Measurements from ENCODE around the gene WWC1.
"Not testable (repeated sequence)": the region's sequence is repeated elsewhere in the genome, so short reads cannot be mapped to it uniquely, and the experiment has no call there.

WWC1 gene

GRCh38 chr5:168339109-168339771, 47.8 kb downstream of the WWC1 start:
- no peak for DNase-seq

GRCh38 chr5:168339772-168340140, 48.3 kb downstream of the WWC1 start:
- DNase-seq: not testable (repeated sequence)

- DNase-seq: no peak
These were observed 49.0 kb downstream of the WWC1 start for GRCh38 chr5:168340487-168340886.

GRCh38 chr5:168341178-168341577, 49.7 kb downstream of the WWC1 start:
- DNase-seq: no peak

DNA sequence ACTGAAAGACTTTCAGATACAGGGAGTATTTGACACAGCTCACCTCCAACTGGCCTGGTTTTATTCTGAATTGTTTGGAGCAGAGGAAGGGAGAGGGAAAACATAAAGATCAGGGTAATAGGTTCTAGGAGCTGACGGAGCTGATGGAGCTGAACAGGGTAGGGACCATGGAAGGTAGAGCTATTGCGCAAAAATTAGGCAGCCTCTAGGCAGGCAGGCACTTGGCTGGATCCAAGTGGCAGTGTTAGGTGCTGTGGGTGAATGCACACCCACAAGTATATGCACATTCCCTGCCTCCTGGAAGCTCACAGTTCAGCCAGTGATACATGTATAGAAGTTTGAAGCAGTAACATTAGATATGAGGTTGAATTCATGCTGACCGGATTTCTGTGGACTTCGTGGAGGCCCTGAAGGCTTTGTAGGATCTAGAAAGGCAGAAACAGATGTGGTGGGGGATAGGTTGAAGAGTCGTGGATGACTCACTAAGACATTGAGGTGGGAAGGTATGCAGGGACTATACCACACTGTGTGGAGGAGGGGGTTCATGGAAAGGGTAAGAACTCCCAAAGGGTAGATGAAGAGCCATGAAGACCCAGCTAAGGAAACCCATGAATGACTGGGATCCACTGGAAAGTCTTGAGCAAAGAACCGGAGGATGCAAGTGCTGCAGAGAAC, 50.8 kb downstream of the WWC1 start:
- DNase-seq: no peak

DNA sequence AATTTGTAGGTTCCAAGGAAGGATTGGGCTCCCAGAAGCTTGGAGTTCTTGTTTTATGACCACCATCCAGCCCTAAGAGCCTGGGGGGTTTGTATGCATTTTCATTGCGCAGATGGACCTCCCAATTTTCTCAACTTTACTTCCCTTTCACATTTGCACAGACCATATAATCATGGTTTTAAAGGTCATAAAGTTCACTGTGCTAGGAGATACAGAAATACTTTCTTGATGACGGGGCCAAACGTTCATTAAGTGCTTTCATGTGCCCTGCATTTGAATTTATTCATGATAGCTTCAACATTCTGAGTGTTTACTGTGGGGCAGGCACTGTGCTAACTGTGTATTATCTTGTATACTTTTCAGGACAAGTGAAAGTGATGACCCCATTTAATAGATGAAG, 51.5 kb downstream of the WWC1 start:
- no peak for DNase-seq

DNA sequence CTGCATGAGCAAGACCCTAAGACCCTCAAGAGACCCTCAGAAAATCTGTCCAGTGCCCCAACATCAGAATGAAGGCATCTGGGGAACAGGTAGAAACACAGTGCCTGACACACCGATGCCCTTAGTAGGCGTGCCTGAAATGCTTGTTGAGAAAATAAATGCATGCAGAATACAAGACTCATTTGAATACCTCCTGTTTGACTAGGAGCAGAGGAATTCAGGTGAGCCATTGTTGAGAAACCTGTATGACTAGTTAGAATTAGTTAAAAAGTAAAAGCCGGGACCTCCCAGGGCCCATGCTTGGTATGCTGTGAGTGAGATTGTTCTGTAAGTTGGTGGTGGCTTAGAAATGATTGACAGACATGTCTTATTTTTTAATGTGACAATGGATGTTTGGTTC, 55.0 kb downstream of the WWC1 start:
- no peak for DNase-seq

- no peak for DNase-seq
These were observed 56.1 kb downstream of the WWC1 start for GRCh38 chr5:168347368-168348083.

GRCh38 chr5:168348084-168348414, 56.6 kb downstream of the WWC1 start:
- no peak for DNase-seq

DNA sequence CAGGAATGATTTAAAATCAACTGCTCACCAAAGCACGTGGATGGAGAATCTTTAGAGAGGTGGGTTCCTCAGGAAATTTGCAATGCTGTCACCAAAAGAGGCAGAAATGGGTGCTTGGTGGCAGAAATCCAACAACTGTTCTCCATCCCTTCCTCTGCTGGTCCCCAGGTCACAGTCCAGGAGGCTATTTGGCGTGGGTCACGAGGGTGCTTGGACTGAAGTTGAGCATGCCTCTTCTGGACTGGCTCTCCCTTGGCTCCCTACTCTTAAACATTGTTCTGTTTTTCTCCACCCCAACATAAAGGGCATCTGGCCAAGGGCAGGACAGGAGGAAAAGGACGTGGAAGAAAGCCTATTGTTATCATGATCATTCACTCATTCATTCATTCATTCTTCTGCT, 58.9 kb downstream of the WWC1 start:
- DNase-seq: no peak

DNA sequence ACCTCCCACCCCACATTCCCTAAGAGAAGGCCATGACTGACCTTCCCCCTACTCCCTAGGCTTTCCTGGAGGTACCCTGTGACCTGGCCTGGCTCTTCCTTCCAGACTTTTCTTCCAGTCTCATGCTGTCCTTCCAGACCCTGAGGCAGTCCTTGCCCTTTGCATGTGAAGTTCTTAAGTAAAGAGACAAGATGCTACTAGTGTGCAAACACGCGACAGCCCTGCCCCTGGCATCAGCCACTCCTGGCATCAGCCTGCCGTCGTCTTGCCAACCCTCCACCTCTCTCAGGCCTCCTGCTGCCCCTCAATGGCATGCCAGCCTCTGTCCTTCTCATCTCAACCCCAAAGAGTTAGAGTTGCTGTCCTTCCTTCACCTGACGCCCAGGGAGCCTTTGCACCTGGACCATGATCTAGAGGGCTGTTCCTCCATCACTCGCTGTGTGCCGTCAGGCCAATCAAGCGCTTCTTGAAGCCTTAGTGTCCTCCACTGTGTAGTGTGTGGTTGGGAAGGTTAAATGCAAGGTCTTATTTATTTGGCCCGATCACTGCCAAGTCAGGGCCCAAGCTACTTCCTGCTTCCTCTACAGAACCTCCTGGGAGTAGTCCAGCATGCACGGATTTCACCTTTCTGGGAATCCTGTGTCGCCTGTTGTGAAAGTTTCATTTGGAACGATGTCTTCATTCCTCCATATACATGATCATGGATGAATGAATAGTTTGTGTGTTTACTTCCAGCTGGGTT, 61.9 kb downstream of the WWC1 start:
- DNase-seq: no peak

DNA sequence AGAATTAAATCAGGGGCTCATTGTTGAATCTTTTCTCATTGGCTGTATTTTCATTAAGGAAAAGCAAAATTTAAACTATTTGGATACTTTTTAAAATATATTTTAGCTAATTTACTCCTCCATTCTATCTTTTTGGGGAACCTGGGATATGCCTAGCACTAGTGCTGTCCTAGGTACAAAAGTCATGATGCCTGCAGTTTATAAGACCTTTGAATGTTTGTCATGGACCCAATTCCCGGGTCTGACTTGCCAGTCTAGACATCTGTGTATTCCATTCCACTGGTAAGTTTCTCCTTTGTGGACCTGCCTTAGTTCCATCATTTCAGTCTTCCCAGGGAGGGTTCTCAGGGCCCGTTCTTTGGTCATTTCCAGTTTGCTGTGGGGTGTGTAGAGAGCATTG, 63.0 kb downstream of the WWC1 start:
- no peak for DNase-seq

DNA sequence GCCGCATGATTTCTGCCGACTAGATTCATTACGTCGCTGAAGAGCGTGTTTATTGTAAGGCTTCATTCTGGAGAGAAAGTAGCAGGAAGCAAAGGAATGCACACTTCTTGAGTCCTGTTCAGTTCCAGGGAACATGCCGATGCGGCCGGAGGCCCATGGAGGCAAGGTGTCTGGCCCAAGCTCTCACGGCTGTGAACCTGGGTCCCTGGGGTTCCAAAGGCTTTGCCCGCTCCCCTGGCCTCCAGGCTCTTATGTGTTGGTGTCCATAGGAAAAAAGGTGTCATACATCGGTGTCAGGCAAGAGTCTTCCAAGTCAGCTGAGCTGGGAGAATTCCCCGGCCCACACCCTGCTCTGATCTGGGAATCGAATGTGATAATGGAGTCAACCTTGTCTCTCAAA, 64.7 kb downstream of the WWC1 start:
- DNase-seq: no peak

DNA sequence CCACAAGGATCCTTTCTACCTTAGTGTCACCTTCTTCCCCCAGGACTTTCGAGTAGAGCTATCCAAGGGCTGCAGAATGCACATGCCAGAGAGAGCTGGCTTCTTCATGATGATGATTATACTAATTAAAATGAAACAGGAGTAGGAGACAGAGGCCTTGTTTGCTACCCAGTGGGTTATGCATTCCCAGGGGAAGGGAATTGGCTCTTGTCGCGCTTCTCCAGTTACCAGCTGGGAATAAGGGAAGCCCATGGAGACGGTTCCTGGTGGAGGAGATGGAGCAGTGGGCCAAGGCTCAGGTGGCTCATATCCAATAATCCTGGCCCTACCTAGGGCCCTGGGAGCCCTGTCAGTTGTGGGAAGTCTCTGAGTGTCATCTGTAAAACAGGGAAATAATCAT, 65.1 kb downstream of the WWC1 start:
- no peak for DNase-seq

DNA sequence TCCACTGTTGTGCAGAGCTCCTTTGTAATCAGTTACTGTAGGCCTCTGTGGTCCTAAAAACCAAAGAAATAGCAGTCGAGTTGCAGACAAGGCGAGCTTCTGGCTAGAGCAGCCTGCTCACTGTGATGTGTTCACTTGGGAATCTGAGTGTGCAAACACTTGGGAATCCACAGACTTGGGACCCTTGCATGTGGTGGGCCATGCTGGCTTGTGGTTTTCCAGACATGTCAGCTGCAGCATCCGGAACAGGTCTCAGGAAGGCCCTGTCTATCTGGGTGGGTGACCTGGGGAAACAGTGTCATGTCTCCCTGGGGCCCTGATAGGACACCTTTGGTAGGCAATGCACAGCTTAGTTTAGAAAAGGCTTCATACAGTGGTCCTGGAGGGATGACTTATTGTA, 66.4 kb downstream of the WWC1 start:
- no peak for DNase-seq

DNA sequence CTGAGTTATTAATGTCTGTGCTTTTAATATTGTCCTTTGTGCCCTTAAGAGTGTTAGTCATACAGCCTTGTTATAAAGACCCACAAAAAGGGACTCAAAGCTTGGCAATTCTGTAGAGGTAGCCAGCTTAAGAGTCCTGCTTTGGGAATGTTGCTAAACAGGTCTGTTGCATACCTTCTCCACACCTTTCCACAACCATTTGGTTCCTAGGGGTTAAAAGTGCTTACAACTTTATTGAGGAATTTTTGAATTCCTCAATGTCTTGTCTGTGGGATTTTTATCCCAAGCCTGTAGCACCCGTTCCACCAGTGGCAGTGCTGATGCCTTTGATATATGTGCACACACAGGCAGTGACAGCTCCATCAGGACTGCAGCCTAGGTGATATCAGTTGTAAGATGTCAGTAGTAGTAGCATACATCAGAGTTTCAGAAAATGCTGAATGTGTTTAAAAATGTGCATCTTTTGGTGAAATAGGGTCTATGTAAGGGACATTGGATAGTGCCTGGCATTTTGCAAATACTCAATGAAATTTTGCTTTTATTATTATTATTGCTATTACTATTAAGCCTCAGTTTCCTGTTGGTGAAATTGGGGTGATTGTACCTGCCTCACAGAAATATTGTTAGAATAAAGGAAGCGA, 68.5 kb downstream of the WWC1 start:
- no peak for DNase-seq

GRCh38 chr5:168360521-168361285, 69.3 kb downstream of the WWC1 start:
- no peak for DNase-seq

DNA sequence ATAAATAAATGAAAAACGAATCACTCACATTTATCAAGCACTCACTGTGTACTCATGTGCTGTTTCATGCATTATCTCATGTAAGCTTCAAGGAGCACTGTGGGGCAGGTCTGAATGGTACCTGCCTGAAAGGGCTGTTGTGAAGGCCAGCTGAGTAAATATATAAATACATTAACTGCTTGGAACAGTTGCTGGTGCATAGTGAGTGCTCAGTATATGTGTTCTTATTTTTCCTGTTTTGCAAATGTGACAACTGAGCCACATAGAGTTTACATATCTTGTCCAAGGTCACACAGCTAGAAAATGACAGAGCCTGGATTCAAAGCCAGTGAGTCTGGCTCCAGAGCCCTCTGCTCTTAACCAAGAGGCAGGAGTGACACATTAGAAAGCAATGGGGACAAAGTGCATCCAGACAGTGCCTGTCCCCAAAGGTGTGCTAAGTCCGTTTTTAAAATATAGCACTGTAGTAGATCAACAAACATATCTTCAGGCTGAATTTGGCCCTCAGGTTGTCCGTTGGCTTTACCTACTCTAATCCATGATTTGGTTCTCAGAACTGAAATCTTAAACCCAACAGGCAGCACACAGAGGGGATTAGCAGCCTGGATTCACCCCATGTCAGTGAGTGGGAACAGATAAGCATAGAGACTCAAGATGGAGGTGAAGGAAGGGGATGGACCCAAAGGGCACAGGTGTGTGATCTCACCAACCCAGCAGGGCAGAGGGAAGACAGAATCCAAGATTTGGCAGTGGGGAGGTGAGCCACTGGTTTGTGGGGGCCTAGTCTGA, 70.8 kb downstream of the WWC1 start:
- no peak for DNase-seq

- DNase-seq: no peak
These were observed 72.8 kb downstream of the WWC1 start for GRCh38 chr5:168364151-168364661.

DNA sequence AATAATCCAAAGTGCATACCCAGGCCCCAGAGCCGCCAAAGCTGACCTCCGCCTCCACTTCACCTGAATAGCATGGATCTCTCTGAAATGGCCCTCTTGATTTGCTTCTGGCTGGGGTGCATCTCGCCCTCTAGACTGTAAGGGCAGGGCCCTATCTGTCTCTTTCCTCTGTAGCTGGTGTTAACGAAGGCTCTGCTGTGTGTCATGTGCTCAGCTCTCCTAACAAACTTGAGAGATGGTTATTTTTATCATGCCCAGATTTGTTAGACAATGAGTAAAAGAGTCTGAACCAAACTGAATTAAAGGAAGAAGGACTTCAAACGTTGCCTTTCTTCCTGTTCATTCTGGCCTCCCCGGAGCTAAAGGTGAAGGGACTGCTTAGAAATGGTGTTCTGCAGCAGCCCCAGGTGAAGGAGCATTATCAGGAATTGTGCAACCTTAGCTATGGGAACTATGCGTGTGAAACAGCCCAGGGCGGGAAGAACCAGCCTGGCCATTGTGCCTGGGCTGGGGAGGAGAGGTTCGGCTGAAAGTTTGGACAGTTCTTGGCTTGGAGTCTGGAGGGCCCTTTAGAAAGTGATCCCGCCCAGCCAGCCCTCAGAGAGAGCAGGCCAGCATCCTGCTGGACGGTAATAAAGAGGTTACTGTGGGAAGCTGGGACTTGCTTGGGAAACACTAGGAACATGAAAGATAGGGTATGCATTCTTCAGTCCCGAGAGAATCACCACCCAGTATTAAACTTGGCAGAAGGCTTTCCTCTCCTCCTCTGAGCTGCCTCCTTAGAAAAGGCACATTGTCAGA, 73.5 kb downstream of the WWC1 start:
- no peak for DNase-seq
